Right lobe of liver (tissue), 6 donors: ENCODE results near the gene ANP32E. TPM values are rescaled to one million over a fixed set of nuclear protein-coding genes. Genes with fewer than 3 reads are reported as not detected.

Source experiments
- ATAC-seq, 4 donors: fragments of 200-7000 bp; cut with Tn5 transposase; one replicate each; pipeline ENCODE4 v1.9.1; 2020; ENCODE audit warnings: mild to moderate bottlenecking in 4 of 4, moderate library complexity in 4 of 4
- DNase-seq, 3 donors: peaks; one replicate each; pipeline ENCODE4 v3.0.0-alpha.2; 2020
- H3K27ac ChIP-seq, 3 donors: fragments of 200-600 bp; one replicate each; pipeline ENCODE4 v1.8.0; 2022
- H3K27me3 ChIP-seq, 2 donors: fragments of 200-600 bp; one replicate each; pipeline ENCODE4 v1.8.0; 2022
- H3K36me3 ChIP-seq, 4 donors: fragments of 200-600 bp; sonication (generic) in 1 of 4; one replicate each; pipeline versions ENCODE4 v1.5.1 to v1.8.0; 2017 to 2022; ENCODE audit warnings: control low read depth in 1 of 4
- H3K4me1 ChIP-seq, 4 donors: fragments of 200-600 bp; sonication (generic) in 1 of 4; one replicate each; pipeline versions ENCODE4 v1.5.1 to v1.8.0; 2017 to 2022; ENCODE audit warnings: control low read depth in 1 of 4
- H3K4me3 ChIP-seq, 3 donors: fragments of 200-600 bp; one replicate each; pipeline ENCODE4 v1.8.0; 2022
- H3K9me3 ChIP-seq, 4 donors: fragments of 200-600 bp; sonication (generic) in 1 of 4; one replicate each; pipeline versions ENCODE4 v1.5.1 to v1.8.0; 2017 to 2022; ENCODE audit warnings: control low read depth in 1 of 4
- CTCF ChIP-seq, 4 donors: fragments of 200-600 bp in 3 of 4; fragments of 450-650 bp in 1 of 4; IDR thresholded peaks; one replicate each; pipeline versions ENCODE4 v1.5.1 to v1.8.0; 2016 to 2022; ENCODE audit warnings: antibody characterized with exemption in 4 of 4, mild to moderate bottlenecking in 2 of 4
- POLR2A ChIP-seq: fragments of 450-650 bp; IDR thresholded peaks from one replicate; pipeline ENCODE4 v1.6.1; 2017; ENCODE audit warnings: antibody characterized with exemption, mild to moderate bottlenecking
- WGBS: methylation state at CpG from one replicate; pipeline ENCODE4 v1.1.6; 2018; ENCODE audit warnings: low coverage, low lambda C conversion rate; ENCODE audit not compliant: insufficient coverage; ENCODE audit errors: missing lambda C conversion rate; 5-methylcytosine and 5-hydroxymethylcytosine counted together
- intact Hi-C, 2 donors: fragments of 100-400 bp; cut with DNase I; formaldehyde crosslinking; loops; one replicate each; pipeline versions ENCODE4 v1.11.2 to v1.14.1; 2022
- total RNA-seq, 6 experiments: library from RNA; depleted of rRNA in 2 of 6; stranded (reverse); fragments of >200 nt in 2 of 6; fragmentation: NEBNext Ultra II Directional in 3 of 6; extraction: Animal tissue kit (Norgen Biotek cat#: 25700) in 3 of 6; gene quantifications; one replicate each; pipeline versions ENCODE4 v1.1.0 to v1.2.4, GENCODE V29; 2016 to 2023
- donor health status: DM: no; HTN: yes; CAD: no.
- donor health status: DM: no; HTN: no; CAD: no.
- donor health status: DM: no; HTN: no; CAD: no.
- donor health status: DM: no; HTN: yes; CAD: no.
- donor health status: DM: no; HTN: yes; CAD: no.

The ANP32E gene
- total RNA-seq, 6 experiments from 2014 or later = 9.3 to 16.3 (median 11.0) TPM

DNA sequence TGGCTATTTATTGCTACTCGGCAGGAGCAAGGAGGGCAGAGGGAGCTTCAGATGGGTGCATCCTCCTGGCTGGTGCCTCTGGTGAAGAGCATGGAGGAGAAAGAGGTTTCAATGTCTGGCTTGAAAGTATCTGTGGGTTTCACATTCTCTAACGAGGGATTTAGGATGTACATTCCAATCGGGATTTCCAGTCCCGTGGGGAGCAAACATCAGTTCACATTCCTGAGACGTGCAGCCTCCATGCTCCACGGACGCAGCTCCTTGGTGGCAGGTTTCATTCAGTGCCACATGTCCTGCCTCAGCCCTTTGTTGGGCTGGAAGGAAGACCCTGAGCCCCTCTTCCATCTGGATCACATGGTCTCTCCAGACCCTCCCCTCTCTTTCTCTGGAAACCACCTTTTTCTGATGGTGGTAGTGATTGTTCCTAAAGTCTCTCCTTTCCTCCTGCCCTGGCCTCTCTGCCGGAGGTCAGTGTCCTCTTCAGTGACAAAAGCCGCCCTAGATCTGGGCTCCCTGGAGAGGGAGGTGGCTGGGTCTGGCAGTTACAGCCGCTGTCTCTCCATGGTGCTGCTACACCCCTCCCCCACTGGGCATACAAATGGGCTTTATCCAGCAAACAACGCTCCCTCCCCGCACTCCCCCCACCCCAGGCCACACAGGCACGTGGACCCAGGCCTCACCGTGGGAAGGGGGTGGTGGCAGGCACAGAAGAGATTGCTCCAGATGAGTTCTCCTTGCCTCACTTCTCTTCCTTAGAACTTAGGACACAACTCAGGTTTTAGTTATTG is 20.8 kb upstream of the ANP32E start:
- peak overlapping the region in 2 of 3 donors; percentile 53 to 88 for H3K27ac ChIP-seq
- ATAC-seq (peak; percentile 50 to 66 (median 58)), DNase-seq (peak; percentile 45 to 90 (median 84))
- H3K9me3 ChIP-seq = no peaks in the 10 kb centered on the region
- intact Hi-C loops = no loop called here
- 21% methylated on average over 7 of the region's 14 CpGs for WGBS
- no peaks in the 10 kb centered on the region for H3K27me3 ChIP-seq
- H3K4me1 ChIP-seq = peaks cover 0 to 58% (median 23%) of the 10 kb centered on the region in 4 donors
- H3K36me3 ChIP-seq = no peaks in the 10 kb centered on the region
- TF ChIP-seq CTCF (IDR thresholded peaks at IDR 0.05) = no peak
- TF ChIP-seq POLR2A = no peak
- peak overlapping the region in 1 of 3 donors; percentile 37 for H3K4me3 ChIP-seq

- intact Hi-C loops = no loop called here
- no peaks in the 10 kb centered on the region for H3K9me3 ChIP-seq
- DNase-seq (no peak), ATAC-seq (no peak)
- peak overlapping the region in 1 of 3 donors; percentile 88 for H3K27ac ChIP-seq
- H3K27me3 ChIP-seq = no peaks in the 10 kb centered on the region
- no peaks in the 10 kb centered on the region for H3K36me3 ChIP-seq
- peak overlapping the region in 1 of 3 donors; percentile 37 for H3K4me3 ChIP-seq
- no peak for TF ChIP-seq POLR2A
- TF ChIP-seq CTCF (IDR thresholded peaks at IDR 0.05) = no peak
- H3K4me1 ChIP-seq = peaks cover 0 to 52% (median 23%) of the 10 kb centered on the region in 4 donors
- WGBS = 0% methylated on average over 1 of the region's 1 CpG
Measured at GRCh38 chr1:150256198-150256553, 20.3 kb upstream of the ANP32E start.

DNA sequence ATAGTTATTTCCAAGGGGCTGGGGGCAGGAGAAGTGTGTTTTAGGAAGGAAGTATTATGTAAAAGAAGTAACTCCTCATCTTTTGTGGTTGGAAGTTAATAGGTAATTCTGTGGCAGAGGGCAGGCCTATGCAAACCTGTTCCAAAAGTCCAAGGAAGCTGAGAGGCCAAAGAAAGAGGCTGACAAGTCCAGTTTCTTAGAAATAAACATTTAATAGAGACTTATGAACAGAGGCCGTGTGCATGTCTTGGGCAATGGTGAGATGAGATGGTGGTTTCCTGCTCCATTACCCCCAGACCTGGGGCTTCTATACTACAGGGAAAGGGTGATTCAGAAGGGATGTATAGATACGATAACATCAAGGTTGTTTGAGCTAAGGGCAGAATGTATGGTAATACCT is 14.0 kb upstream of the ANP32E start:
- Histone ChIP-seq H3K4me3 (no peak overlapping the region), H3K4me1 (no peaks in the 10 kb centered on the region), H3K27me3 (no peaks in the 10 kb centered on the region), H3K36me3 (no peaks in the 10 kb centered on the region), H3K9me3 (no peaks in the 10 kb centered on the region), H3K27ac (no peak overlapping the region)
- no peak for TF ChIP-seq POLR2A
- TF ChIP-seq CTCF (IDR thresholded peaks at IDR 0.05) = no peak
- intact Hi-C loops = no loop called here
- 68% methylated on average over 2 of the region's 2 CpGs for WGBS
- ATAC-seq = no peak
- no peak for DNase-seq

- Histone ChIP-seq H3K9me3 (no peaks in the 10 kb centered on the region), H3K4me1 (no peaks in the 10 kb centered on the region), H3K27ac (no peak overlapping the region), H3K27me3 (no peaks in the 10 kb centered on the region), H3K36me3 (no peaks in the 10 kb centered on the region), H3K4me3 (no peak overlapping the region)
- peak in 1 of 3 donors; percentile 26 for DNase-seq
- no peak for ATAC-seq
- intact Hi-C loops = no loop called here
- 69% methylated on average over 3 of the region's 3 CpGs for WGBS
- TF ChIP-seq CTCF (IDR thresholded peaks at IDR 0.05) = no peak
- no peak for TF ChIP-seq POLR2A
Measured at GRCh38 chr1:150243003-150243402, 7.1 kb upstream of the ANP32E start.
